Measurements from ENCODE around the gene PKNOX2.

DNA sequence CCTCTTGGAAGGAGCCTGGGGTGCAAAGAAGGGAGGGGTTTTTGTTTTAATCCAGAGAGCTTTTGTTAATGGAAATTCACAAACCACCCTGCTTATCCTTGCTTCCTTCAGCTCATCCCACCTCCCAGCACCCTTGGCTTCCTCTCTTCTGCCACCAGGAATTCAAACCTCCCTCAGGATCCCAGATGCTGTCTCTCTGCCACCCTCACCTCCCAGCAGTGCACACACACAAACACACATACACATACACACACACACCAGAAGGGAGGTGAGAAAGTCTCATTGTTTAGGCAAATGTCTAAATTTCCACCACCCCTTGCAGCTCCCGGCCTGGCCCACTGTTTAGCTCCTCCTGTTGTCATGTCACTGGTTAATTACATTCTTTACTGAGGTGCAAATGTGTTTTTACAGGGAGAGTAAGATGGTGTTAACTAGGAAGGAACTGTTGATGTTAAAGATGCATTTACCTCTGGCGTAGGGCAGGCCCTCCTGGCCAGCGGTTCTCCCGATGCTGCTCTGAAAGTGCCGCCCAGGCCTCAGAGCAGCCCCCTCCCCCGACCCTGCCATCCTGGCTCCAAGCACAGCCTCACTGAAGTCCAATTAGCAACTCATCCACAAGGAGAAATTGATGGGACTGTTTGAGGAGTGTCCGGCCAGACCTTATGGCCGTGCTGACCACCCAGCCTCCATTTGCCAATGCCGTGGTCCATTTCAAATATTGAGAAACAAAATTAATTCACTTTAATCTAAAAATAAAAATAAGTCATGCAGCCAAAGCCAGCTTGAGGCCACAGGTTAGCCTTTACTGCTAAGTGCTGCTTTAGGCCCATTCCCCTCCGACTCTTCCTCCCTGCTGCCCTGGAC lies 166.1 kb downstream of the PKNOX2 start:
- TF ChIP-seq, protein P1, sequence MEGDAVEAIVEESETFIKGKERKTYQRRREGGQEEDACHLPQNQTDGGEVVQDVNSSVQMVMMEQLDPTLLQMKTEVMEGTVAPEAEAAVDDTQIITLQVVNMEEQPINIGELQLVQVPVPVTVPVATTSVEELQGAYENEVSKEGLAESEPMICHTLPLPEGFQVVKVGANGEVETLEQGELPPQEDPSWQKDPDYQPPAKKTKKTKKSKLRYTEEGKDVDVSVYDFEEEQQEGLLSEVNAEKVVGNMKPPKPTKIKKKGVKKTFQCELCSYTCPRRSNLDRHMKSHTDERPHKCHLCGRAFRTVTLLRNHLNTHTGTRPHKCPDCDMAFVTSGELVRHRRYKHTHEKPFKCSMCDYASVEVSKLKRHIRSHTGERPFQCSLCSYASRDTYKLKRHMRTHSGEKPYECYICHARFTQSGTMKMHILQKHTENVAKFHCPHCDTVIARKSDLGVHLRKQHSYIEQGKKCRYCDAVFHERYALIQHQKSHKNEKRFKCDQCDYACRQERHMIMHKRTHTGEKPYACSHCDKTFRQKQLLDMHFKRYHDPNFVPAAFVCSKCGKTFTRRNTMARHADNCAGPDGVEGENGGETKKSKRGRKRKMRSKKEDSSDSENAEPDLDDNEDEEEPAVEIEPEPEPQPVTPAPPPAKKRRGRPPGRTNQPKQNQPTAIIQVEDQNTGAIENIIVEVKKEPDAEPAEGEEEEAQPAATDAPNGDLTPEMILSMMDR (IDR thresholded peaks at IDR 0.05; ENCODE audit: control extremely low read depth in 1 of 3, insufficient read depth in 1 of 3, low read depth in 1 of 3, low read length in 3 of 3), result no peak
- TF ChIP-seq CREB1 (IDR thresholded peaks at IDR 0.05) (no peak), FOSL1 (IDR thresholded peaks at IDR 0.05; ENCODE audit: insufficient read depth, low read depth, low read length) (no peak), EZH2 (IDR thresholded peaks at IDR 0.05; ENCODE audit: low read depth, low read length, severe bottlenecking) (no peak), POU5F1 (IDR thresholded peaks at IDR 0.05; ENCODE audit: low read depth, low read length) (no peak), NANOG (IDR thresholded peaks at IDR 0.05; ENCODE audit: insufficient read depth, low read depth, low read length, poor library complexity, severe bottlenecking) (no peak), KDM4A (IDR thresholded peaks at IDR 0.05; ENCODE audit: low read depth, low read length, severe bottlenecking) (no peak)
- TF ChIP-seq, protein P2, sequence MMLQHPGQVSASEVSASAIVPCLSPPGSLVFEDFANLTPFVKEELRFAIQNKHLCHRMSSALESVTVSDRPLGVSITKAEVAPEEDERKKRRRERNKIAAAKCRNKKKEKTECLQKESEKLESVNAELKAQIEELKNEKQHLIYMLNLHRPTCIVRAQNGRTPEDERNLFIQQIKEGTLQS (IDR thresholded peaks at IDR 0.05; ENCODE audit: insufficient read depth, low read depth, low read length), result no peak
- TF ChIP-seq, protein P3, sequence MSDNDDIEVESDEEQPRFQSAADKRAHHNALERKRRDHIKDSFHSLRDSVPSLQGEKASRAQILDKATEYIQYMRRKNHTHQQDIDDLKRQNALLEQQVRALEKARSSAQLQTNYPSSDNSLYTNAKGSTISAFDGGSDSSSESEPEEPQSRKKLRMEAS (IDR thresholded peaks at IDR 0.05), result no peak

Data from H1 (cell line).